SHP77 (cell line): ENCODE measurements around the gene ALS2CL.
"Not testable (repeated sequence)": the region's sequence is repeated elsewhere in the genome, so short reads cannot be mapped to it uniquely, and the experiment has no call there.

Source experiments
- DNase-seq, 2 experiments: peaks; one replicate each; lab custom pipeline; 2025; lab: John Stamatoyannopoulos, UW

The ALS2CL gene

GRCh38 chr3:46704346-46704745 lies 10.9 kb upstream of the ALS2CL start:
- not testable (repeated sequence) for DNase-seq

GRCh38 chr3:46703013-46703520 lies 9.6 kb upstream of the ALS2CL start:
- no peak for DNase-seq

- no peak for DNase-seq
Observed at GRCh38 chr3:46702246-46703012, 8.9 kb upstream of the ALS2CL start.

GRCh38 chr3:46701181-46701939 lies 7.9 kb upstream of the ALS2CL start, which contains the start of gene TMIE:
Gene TMIE (plus strand): TSS chr3:46701392. CDS start chr3:46701488, 96 bp downstream.
- no peak for DNase-seq

DNA sequence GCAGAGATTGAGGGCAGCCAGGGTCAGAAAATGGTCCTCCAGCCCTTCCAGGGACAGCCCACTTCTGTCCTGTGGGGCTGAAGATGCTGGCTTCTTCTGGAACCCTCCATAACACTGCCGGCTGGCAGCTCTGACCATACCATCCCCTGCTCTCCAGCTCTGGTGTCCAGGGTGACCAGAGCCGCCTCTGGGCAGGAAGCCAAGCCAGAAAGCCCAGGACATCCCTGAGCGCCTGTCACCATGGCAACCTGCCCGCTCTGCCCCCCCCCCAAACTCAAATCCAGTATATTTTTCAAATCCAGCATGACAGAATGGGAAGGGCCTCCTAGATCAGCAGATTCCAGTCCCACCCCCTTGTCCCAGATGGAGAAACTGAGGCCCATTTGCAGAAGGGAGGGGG lies 7.3 kb upstream of the ALS2CL start:
- peak in 1 of 2 experiments; percentile 35 for DNase-seq

DNA sequence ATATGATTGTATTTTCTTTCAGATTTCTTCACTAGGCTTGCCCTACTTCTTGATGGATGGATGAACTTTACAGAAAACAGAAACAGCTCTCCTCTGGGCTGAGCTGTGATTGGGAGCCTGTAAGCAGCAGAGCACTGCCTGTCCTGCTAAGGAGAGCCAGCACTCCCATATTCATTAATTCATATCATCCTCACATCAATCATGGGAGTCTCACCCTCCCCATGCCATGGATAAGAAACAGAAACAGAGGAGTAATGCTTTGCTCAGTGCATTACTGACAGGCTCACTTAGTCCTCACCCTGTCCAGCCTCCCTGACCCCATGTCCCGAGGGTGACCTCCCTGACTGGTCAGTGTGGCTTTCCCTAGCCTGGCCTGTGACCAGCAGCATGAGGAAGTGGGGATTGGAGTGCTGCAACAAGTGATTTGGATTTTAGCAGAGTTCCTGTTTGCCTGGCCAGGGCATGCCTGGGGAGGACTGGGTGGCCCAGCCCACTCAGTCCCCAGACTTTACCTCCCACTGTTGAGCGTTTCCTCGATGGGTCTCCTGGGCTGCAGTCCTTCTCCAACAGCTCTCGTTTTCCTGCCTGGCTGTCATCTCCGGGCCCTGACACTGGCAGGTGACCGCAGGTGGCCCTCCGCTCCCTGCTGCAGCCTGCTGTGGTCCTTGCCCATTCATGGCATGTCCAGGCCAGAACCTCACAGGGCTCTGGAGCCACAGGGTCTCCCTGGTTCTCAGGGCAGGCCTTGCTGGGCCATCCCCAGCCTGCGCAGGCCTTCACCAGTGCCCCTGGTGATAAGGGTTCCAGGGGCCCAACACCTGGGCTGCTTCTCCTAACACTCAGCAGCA lies 6.4 kb upstream of the ALS2CL start:
- no peak for DNase-seq

DNA sequence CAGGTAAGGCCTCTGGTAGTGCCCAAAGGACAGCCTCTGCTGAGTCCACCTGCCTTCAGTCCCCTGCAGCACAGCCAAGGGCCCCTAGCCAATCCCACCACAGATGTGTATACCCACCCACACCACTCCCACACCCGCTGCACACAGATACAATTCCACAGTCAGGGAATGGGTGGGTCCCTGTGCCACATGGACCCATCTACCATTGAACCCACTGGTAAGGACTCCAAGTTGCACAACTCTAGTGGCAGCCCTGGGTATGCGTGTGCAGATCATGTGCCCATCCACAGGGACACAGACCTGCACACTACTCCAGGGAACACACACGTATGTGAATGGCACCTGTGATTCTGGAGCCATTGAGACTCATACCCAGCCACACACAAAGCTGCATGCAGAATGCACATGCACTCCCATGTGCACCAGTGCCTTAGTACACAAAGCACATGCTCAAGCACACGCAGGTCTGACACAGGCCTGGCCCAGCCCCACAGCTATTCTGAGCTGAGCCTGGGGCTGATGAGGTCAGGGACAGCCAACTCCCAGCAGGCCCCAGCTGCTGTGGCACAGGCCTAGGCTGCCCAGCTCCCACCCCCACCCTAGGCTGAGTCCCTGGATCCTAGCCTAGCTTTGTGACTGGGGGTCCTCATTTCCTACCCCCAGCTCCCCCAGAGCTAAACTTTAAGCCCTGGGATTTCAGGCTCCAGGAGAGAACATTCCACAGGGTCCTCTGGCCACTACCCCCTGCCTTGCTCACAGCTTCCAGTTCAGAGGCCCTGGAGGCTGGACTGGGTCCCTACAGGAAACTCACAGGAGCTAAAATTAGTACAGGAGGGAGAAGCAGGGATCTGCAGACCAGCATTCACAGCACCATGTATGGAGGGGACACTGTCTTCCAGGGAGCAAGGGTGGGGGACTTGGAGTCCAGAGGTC lies 2.7 kb upstream of the ALS2CL start:
- no peak for DNase-seq

- no peak for DNase-seq
Observed at GRCh38 chr3:46695177-46695961, 1.9 kb upstream of the ALS2CL start.

DNA sequence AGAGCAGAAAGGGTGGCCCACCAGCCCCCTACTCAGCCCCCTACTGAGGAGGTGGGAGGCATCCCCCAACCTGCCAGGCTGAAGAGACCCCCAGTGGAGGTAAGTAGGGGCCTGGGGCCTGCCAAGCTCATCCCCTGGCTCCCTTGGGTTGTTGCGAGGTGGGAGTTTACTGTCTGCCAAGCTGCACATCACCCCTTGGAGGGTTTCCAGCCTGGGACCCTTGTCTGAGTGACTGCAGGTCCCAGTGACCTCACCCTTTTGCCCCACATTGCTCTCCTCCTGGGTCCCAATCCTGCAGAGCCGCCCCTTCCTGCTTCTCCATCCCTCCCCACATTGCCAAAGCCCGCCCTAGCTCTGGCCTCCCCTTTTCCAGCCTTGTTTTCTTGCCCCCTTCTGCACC lies 1.0 kb upstream of the ALS2CL start:
- no peak for DNase-seq

GRCh38 chr3:46693892-46694226 lies 380 bp upstream of the ALS2CL start:
- no peak for DNase-seq

- no peak for DNase-seq
Observed at GRCh38 chr3:46692566-46692990, 901 bp downstream of the ALS2CL start.

DNA sequence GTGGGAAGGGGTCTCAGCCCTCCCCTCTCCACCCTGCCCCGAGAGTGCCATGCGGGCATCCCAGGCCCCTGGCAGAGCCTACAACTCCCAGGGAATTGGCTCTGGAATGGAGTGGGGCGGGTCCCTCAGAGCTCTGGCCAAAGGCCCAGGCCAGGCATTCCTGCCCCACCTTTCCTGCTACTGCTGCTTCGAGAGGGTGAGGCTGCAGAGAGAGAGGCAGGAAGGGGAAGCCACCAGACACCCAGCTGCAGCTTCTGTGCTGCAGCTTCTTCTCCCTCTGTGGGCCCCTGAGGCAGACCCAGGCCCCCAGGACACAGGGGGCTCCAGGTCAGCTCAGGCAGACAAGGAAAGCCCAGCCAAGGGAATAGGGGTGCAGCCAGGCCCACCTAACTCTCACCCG lies 2.7 kb downstream of the ALS2CL start:
- no peak for DNase-seq

GRCh38 chr3:46685446-46685845 lies 8.0 kb downstream of the ALS2CL start:
- DNase-seq, result no peak

DNA sequence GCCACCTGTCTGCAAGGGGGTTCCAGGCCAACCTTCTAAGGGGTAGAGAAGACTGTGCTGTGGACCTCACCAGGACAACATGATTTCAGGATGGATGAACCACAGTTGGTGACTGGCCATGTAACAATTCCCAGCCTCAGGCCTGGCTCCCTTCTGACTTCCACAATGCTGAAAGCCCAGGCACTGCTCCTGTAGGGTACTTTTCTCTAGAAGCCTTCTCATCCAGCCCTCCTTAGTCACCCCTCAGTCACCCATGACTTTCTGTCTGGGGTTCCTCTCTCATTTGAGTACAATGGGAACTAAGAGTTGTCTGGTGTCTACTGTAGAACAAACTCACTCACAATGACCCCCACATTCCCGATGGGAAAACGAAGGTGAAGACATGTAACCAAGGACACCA lies 8.6 kb downstream of the ALS2CL start:
- DNase-seq, result no peak

DNA sequence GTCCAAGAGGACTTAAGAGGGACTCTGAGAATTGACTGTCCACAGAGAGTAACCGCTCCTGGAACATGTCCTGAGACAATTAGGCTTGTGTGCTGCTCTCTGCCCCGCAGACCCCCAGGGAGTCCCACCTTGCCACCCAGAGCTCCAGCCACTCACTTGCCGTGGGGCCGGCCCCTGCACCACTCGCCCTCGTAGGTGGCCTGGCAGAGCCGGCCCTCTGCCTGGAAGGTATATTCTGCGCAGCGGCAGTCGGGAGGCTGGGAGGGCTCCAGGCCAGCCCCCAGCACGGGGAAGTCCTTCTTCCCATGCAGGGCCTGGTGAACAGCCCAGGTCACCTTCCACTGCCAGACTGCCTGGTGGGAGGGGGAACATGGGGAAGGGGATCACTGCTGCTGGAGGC lies 10.5 kb downstream of the ALS2CL start:
- no peak for DNase-seq

- no peak for DNase-seq
Observed at GRCh38 chr3:46681856-46682540, 11.5 kb downstream of the ALS2CL start.

DNA sequence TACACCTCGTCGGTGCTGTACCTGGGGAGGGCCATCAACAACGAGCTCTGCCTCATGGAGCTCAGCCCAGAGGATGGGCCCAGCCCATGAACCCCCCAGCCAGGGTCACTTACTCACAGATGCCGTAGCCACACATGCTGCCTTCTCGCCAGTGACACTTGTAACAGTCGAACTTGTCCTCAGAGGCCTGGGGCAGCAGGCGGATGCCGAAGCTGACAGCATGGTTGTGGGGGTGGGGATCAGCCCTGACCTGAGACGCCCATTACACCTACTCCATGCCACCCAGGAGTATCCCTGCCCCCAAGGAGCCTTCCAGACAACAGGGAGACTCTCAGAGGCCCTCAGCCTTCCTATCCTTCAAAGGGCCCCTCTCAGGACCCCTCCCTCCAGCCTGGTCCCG lies 12.1 kb downstream of the ALS2CL start:
- no peak for DNase-seq

DNA sequence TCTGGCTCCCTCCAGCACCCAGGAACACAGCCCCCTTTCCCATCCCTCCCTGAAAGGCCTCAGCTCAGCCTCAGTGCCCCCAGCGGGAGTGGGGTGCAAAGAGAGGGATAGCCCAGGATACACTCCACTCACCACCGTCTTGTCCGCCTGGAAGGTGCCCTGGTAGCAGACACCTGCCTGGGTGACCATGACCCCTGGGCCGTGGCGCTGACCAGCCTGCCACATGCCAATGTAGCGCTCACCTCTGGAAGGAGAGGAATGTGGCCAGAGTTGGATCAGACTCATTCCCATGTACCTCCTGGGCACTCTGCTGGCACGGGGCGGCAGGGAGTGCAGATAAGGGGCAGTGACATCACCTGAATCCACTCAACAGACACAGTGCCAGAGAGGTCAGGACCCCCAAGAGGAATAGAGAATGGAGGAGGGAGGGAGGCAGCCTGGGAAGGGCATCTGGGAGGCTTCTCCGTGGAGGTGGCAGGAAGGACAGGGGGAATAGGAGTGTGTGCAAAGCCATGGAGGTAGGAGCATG lies 13.1 kb downstream of the ALS2CL start:
- DNase-seq, result no peak

GRCh38 chr3:46679681-46680080 lies 13.8 kb downstream of the ALS2CL start:
- DNase-seq, result no peak

GRCh38 chr3:46678280-46678679 lies 15.2 kb downstream of the ALS2CL start:
- no peak for DNase-seq
